HUDEP-2 (cell line): ENCODE results near the gene ANKRD27.
"Not testable (repeated sequence)": the region's sequence is repeated elsewhere in the genome, so short reads cannot be mapped to it uniquely, and the experiment has no call there.

Source experiments
- DNase-seq, 76 experiments: peaks; one replicate each; lab custom pipeline; 2025; ENCODE audit not compliant: unreplicated experiment in 76 of 76; lab: John Stamatoyannopoulos, UW

Gene ANKRD27

DNA sequence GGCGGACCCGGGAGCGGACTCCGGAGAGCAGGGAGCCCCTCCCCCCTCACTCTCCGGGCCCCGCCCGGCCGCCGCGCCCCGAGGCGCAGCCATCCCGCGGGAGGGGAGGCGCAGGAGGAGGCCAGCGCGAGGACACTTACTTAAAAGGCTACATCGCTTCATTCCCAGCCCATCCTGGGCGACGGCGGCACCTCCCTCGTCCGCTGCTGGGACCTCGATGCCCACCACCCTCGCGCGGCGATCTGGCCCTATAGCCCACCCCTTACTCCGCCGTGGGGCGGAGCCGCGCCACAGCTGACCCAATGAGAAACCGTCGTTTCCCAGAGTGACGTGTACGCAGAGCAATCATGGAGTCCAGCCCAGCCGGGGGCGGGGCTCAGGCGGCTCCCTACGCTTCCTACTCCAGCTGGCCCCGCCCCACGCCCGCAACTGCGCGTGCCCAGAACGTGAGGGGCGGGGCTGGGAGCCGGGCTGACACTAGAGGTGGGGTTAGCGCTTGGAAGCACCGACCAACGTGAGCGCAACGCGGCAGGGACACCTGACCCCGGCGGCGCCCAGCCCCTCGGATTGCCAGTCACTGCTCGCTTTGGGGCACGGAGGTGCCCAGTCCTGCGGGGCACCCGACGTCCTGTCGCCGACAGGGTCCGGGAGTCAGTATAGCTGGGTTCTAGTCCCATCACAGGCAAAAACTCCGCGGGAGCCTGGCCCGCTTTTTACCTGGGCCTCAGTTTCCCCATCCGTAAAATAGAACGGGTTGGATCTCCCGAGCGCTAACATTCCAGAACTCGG, at the start of gene ANKRD27:
Gene ANKRD27 (minus strand): TSS at position 250 of the 789 bp plus-strand sequence. CDS start 16,165 bp downstream, outside the sequence.
- peak in 75 of 76 experiments; percentile 76 to 100 (median 99) for DNase-seq

DNA sequence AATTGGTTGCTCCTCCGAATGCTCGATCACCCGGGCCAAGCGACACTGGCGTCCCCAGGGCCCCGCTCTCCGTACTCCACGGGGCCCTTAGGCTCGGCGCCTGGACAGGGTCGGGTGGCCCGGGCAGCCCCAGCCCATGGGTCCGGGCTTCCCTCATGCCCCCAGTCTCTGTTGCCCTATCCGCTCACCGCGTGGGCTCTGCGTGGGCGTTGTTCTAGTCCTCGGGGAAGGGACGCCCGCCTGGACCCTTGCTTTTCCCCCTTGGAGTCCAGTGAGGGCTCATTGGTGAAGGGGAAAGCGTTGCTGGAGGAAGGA, 45.9 kb upstream of the ANKRD27 start:
- no peak for DNase-seq

DNA sequence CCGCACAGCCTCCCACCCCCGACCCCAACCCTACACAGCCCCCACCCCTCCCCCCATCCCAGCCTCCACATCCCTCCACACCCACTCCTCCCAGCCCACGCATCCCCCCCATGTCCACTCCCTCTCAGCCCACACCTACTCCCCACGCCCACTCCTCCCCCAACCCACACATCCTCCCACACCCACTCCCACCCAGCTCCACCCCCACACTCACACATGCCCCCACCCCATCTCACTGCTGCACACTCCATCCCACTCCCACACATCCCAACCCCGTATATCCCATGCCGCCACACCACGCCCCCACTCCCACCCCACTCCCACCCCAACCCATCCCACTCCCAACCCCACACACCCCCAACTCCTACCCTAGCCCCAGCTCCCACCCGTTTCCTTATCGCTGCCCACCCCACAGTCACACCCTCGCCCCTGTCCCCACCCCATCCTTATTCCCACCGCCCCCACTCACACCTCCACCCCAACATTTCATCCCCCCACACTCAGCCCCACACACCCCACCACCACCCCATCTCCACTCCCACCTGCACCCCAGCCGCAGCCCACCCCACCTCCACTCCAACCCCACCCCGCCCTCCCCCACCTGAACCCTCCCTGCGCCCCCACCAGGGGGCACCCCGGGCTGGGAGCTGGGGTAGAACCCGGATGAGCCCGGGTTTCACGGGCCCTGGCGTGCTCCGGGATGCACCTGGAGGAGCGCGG, 45.4 kb upstream of the ANKRD27 start:
- no peak for DNase-seq

DNA sequence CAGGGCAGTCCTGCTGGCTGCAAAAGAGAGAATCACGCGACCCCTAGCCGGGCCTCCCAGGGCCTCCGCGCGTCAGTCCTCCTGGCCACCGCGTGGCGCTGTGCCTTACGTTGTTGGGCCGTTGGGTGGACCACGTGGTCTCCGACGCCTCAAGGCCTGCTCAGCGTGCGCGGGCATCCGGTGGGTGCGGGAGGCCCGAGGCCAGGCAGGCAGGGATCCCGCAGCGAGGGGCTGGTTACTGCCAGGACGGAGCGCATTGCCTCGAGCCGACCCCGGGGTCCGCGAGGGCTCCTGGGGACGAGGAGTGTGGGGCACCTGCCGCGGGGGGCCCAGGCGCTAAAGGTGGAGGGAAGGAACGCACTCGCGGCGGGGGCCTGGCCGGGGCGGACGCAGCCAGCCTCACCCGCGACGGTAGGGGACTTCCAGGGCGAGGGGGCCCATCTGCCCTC, 44.7 kb upstream of the ANKRD27 start, which contains the start of gene TDRD12:
Gene TDRD12 (plus strand): TSS at position 157 of the 449 bp plus-strand sequence. CDS start 306 bp downstream, outside the sequence.
- no peak for DNase-seq

DNA sequence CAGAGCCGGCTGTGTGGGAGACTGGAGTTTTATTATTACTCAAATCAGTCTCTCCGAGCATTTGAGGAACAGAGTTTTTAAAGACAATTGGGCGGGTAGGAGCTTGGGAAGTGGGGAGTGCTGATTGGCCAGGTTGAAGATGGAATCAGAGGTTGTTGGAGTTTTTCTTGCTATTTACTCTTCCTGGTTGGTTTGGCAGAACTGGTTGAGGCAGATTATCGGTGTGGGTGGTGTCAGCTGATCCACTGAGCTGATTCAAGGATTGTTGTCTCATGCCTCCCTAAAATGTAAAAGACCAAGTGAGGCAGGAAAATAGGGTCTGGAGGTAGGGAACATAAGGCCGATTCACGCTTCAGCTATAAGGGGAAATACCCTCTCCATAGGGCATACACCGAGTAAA, 43.3 kb upstream of the ANKRD27 start:
- DNase-seq = no peak

DNA sequence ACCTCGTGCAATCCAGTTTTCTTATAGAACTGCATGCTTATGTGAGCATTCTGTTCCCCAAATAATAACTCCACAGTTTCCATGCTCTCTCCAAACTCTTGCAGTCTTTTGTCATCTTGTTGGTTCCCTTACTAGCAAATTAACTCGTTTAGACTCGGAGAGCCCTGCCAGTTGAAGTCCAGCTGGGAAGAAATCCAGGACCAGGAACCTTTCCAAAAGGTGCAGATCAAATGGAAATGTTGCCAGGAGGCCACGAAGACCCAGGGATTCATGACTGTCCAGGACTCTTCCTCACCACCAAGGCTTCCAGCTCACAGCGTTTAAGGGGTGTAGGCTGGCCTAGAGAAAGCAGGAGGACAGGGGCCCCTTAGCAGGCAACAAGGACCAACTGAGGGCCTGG, 42.5 kb upstream of the ANKRD27 start:
- DNase-seq = no peak

DNA sequence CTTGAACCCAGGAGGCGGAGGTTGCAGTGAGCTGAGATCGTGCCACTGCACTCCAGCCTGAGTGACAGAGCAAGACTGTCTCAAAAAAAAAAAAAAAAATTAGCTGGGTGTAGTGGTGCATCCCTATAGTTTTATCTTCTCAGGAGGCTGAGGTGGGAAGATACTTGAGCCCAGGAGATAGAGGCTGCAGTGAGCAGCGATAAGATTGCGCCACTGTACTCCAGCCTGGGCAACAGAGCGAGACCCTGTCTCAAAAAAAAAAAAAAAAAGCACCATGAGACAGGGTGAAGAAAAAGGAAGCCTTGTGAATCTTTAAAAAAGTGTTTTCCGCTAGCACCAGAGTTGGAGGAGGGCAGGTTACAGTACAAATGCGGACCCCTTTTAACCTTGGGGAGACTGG, 41.2 kb upstream of the ANKRD27 start:
- not testable (repeated sequence) for DNase-seq

DNA sequence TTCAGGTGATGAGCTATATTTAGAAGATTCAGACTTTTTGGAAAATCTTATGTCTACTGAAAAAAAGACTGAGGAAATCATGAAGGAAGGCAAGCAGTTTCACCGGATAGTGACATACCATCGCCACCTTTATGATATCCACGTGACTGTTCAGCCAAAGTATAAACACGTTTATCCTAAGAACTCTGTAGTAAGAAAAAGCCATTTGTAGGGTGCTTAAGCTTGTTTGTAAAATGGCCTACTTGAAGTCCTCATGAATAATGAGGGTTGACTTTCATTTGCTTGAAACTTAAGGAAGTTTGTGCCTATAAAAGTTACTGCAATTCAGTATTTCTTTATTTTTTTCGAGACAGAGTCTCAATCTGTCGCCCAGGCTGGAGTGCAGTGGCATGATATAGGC, 36.8 kb upstream of the ANKRD27 start:
- no peak for DNase-seq

DNA sequence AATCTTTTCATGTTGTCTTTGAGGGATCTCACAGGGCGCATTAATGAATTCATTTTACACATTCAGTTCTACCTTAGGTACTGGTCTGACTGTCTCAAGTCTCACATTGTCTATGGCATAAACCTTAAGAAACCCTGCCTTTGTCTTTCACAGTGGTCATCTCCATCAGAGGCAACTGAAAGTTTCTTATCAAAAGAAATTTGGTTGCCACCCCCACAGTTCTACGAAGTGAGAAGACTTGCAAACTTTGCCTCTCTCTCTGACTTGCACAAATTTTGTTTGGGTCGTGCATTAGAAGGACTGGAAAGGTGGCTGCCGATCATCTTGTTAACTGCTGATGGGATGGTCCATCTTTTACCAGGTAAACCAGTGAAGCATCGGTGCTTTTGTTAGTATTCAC, 34.1 kb upstream of the ANKRD27 start:
- DNase-seq = peak in 21 of 76 experiments; percentile 11 to 53 (median 23)

DNA sequence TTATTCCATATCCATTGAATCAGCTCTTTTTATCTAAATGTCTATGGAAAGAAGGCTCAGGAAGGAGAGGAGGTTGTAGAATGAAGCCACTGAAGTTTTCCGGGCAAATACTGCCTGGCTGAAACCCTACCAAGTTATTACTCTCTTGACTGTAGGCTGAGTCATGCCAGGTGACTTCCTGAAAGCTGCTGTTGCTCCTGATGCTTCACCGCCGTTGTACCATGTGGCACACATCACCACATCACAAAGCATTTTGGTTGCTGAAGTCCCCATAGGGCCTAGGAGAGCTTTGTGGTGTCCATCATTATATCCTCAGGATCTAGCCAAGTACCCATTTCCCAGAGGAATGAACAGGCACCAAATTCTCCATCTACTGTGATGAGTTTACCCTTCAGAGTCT, 33.5 kb upstream of the ANKRD27 start:
- peak in 3 of 76 experiments; percentile 10 to 17 (median 16) for DNase-seq

DNA sequence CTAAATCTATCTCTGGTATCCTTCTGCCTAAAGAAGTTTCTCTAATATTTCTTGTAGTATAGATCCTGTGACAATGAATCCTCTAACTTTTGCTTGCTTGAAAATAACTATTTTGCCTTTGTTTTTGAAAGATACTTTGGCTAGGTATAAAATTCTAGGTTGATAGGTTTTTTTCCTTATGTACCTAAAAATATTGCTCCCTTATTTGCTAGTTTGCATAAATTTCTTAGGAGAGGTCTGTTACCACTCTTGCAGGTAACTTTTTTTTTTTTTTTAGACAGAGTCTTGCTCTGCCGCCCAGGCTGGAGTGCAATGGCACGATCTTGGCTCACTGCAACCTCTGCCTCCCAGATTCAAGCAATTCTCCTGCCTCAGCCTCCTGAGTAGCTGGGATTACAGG, 29.0 kb upstream of the ANKRD27 start:
- not testable (repeated sequence) for DNase-seq

DNA sequence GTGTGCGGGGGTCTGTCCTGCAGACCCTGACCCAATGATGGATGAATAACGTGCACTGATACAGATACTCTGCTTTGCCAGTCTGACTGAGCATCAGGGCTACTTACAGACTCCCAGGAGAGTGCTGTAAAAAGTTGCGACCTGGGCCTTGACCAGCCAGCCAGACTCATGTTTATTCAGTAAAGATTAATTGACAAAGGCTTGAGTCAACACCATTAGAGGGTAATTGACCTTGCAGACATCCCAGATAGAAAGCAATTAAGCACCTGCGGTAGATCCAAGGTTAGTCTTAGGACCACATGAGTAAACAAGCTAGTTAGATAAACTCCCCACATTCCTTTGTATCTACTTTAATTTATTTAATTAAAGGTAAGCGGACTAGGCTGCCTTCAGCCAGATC, 27.0 kb upstream of the ANKRD27 start:
- DNase-seq = no peak

DNA sequence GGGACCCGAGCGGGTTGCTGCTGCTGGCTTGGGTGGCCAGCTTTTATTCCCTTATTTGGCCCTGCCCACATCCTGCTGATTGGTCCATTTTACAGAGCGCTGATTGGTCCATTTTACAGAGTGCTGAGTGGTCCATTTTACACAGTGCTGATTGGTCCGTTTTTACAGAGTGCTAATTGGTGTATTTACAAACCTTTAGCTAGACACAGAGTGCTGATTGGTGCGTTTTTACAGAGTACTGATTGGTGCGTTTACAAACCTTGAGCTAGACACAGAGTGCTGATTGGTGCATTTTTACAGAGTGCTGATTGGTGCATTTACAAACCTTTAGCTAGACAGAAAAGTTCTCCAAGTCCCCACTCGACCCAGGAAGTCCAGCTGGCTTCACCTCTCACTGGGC, 25.1 kb upstream of the ANKRD27 start:
- DNase-seq = not testable (repeated sequence)

DNA sequence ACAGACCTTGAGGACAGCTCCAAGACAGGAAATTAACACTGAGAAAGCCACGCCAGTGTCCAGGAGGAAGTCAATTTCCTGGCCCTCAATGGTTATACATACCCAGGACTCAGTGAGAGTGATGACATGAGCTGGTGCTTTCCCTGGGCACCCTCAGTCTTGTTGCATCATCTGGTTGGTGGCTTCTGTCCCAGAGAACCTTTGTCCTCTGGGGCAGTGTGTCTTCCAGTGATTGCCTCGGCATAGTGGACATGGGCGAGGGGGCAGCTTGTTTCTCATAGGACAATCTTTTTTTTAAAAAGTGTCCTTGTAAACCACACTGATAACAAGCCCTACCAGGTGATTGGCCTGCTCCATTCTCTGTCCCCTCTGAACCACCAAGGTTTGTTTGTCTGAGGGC, 21.8 kb upstream of the ANKRD27 start:
- DNase-seq = not testable (repeated sequence)

DNA sequence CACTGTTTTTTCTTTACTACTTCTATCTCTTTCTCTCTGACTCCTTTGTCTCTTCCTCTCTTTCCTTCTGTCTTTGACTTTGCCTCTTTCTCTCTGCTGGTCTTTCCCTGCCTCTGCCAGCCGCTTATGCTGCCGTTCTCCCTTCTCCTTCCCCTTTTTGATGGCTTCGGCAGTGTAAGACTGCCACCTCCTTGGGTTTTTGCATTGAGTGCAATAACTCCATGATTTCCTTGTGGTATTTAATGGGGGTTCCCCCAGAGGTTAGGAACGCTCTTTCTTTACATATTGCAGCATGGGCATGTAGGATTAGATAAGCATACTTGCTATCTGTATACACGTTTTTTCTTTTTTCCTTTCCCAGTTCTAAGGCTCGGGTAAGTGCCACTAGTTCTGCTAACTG, 20.5 kb upstream of the ANKRD27 start:
- DNase-seq = peak in 12 of 76 experiments; percentile 16 to 52 (median 31)

DNA sequence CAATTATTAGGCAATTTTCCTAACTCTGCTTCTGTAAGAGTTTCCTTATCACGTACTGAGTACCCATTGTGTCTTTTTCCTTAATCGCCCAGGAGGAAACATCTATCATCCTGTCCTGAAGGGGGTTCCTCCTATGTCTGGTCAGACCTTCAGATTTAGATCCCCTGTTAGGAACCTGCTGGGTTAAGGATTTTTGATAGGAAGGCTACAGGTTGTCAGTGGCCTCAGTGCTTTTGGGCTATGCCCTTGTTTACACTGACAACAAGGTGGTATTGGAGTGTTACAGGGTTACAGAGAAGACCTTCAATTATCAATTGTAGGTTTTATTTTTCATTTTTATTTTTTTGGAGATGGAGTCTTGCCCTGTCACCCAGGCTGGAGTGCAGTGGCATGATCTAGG, 19.9 kb upstream of the ANKRD27 start:
- not testable (repeated sequence) for DNase-seq

DNA sequence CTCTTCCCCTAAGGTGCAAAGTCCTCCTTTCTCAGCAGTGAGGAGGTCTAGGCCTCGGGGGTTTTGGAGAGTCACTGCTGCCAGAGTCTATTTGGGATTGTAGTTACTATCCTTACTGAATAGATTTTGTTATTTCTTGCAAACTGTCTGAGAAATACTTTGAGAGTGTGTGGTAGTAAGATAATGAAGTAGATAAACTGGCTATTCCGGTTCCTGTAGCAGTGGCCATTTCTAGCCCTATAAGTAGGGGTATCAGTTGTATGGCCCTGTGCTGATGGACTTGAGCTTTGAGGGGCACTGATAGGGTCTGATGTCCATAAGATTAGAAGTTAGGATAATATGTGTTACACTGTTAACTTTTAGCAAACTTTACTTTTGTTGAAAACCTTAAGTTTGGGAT, 19.3 kb upstream of the ANKRD27 start:
- DNase-seq = peak in 1 of 76 experiments; percentile 33

DNA sequence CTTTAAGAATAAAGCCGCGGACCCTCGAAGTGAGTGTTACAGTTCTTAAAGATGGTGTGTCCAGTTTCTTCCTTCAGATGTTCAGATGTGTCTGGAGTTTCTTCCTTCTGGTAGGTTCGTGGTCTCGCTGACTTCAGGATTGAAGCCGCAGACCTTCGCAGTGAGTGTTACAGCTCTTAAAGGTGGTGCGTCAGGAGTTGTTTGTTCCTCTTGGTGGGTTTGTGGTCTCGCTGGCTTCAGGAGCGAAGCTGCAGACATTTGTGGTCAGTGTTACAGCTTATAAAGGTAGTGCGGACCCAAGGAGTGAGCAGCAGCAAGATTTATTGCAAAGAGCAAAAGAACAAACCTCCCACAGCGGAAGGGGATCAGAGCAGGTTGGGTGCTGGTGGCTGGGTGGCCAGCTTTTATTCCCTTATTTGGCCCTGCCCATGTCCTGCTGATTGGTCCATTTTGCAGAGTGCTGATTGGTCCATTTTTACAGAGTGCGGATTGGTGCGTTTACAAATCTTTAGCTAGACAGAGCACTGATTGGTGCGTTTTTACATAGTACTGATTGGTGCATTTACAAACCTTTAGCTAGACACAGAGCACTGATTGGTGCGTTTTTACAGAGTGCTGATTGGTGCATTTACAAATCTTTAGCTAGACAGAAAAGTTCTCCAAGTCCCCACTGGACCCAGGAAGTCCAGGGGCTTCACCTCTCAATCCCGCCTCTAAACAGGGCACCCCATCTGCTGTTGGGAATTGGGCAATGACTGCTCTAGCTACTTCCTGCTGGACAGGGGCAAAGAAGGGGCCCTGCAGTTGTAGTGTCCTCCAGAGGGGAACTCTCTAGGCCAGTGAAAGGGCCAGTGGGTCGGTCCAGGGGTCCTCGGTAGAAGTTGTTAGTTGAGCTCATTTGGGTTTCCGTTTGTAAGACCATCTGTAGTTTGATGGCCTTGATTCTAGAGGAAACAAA, 18.4 kb upstream of the ANKRD27 start:
- DNase-seq = peak in 71 of 76 experiments; percentile 30 to 86 (median 63)

DNA sequence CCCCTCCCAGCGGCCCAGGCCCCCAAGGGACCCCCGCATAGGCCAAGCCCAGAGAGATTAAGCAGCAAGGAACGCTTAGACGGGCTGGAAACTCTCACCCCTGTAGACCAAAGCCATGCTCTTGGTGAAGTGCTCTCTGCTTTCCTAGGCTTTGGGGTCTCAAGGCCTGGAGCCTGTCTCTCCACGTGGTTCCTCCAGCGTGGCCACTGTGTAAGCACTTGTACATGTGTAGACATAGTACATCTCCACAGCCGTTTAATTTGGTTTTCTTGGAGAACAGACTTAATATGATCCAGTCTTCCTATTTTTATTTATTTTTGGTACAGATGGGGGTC, 17.7 kb upstream of the ANKRD27 start:
- peak in 8 of 76 experiments; percentile 12 to 58 (median 34) for DNase-seq

DNA sequence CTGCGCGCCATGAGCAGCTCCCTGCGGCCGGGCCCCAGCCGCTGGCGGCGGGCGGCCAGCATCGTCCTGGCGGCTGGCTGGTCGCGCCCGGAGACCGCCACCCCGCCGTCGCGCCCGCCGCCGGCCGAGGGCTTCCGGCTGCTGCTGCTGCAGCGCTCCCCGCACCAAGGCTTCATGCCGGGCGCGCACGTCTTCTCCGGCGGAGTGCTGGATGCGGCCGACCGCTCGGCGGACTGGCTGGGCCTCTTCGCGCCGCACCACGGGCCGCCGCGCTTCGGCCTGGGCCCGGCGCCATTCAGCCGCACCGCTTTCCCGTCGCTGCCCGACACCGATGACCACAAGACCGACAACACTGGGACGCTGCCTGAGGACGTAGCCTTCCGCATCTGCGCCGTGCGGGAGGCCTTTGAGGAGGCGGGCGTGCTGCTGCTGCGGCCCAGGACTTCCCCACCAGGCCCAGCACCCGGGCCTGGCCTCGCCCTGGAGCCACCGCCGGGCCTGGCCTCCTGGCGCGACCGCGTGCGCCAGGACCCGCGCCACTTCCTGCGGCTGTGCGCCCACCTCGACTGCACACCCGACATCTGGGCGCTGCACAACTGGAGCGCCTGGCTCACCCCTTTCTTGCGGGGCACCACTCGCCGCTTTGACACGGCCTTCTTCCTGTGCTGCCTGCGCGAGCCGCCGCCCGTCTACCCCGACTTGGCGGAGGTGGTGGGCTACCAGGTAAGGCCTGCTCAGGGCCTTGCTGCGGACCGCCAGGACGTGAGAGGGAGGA, 17.2 kb upstream of the ANKRD27 start:
- DNase-seq = peak in 47 of 76 experiments; percentile 13 to 80 (median 47)
